Endothelial cell of umbilical vein (primary cell): ENCODE measurements around the gene NUDCD3.

Source experiments
- EZH2 ChIP-seq: IDR thresholded peaks from 2 replicates; pipeline ENCODE4 v1.6.1; 2012; ENCODE audit warnings: borderline replicate concordance, low read depth, mild to moderate bottlenecking, moderate library complexity, low read length, inconsistent platforms; ENCODE audit not compliant: severe bottlenecking
- JUN ChIP-seq: IDR thresholded peaks from 2 replicates; pipeline ENCODE4 v1.6.1; 2011; ENCODE audit warnings: borderline replicate concordance, low read depth; ENCODE audit not compliant: insufficient read length, insufficient read depth
- MAX ChIP-seq: IDR thresholded peaks from 2 replicates; pipeline ENCODE4 v1.6.1; 2011; ENCODE audit not compliant: insufficient read depth, insufficient read length
- POLR2A ChIP-seq: IDR thresholded peaks from 2 replicates; pipeline ENCODE4 v1.6.1; 2012; ENCODE audit warnings: low read depth, mild to moderate bottlenecking, control low read depth, low read length
- TF ChIP-seq, protein P1 (sequence below), 2 donors: IDR thresholded peaks; 1 replicate in 1 of 2; 2 replicates in 1 of 2; pipeline ENCODE4 v1.5.1; 2011; ENCODE audit warnings: low read length in 2 of 2, mild to moderate bottlenecking in 2 of 2, moderate library complexity in 2 of 2, control low read depth in 1 of 2, inconsistent platforms in 1 of 2, low read depth in 1 of 2; ENCODE audit not compliant: insufficient read depth in 1 of 2; ENCODE audit errors: extremely low read depth in 1 of 2

DNA sequence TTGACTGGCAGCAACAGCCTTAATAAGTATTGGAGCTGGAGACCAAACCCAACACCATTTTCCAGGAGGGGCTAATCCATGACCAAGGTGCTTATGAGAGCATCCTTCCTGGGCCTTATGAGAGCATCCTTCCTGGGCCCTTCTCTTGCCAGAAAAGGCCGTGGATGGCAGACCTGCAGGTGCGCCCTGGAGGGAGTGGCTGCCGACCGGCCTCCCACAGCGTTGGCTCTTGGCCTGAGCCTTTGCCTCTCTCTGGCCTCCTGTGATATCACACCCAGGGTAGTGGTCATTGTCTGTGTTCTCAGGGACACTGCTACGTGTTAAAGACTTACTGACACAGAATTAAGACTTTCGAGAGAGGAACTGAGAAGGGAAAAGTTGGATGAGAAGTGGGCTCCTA is 22.3 kb upstream of the NUDCD3 start:
- TF ChIP-seq EZH2 (no peak), POLR2A (no peak), MAX (no peak), JUN (no peak)
- TF ChIP-seq, protein P1, sequence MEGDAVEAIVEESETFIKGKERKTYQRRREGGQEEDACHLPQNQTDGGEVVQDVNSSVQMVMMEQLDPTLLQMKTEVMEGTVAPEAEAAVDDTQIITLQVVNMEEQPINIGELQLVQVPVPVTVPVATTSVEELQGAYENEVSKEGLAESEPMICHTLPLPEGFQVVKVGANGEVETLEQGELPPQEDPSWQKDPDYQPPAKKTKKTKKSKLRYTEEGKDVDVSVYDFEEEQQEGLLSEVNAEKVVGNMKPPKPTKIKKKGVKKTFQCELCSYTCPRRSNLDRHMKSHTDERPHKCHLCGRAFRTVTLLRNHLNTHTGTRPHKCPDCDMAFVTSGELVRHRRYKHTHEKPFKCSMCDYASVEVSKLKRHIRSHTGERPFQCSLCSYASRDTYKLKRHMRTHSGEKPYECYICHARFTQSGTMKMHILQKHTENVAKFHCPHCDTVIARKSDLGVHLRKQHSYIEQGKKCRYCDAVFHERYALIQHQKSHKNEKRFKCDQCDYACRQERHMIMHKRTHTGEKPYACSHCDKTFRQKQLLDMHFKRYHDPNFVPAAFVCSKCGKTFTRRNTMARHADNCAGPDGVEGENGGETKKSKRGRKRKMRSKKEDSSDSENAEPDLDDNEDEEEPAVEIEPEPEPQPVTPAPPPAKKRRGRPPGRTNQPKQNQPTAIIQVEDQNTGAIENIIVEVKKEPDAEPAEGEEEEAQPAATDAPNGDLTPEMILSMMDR (IDR thresholded peaks at IDR 0.05; ENCODE audit: extremely low read depth in 1 of 2, insufficient read depth in 1 of 2, low read depth in 1 of 2, low read length in 2 of 2) = no peak
